Measurements from ENCODE around the gene SUOX. TPM values are rescaled to one million over a fixed set of nuclear protein-coding genes. Genes with fewer than 3 reads are reported as not detected.

SUOX gene
- total RNA-seq, 2 donors from 2014 or later: 10.6 to 20.8 TPM

GRCh38 chr12:55970775-55971174, 26.3 kb upstream of the SUOX start:
- H3K4me1 ChIP-seq: peaks cover 35% of the 10 kb centered on the region
- no peaks in the 10 kb centered on the region for H3K27me3 ChIP-seq
- intact Hi-C loops (cut with DNase I): no loop called here
- no peaks in the 10 kb centered on the region for H3K9me3 ChIP-seq
- 87 to 96% methylated on average over 7 of the region's 7 CpGs for WGBS, 2 donors
- ATAC-seq (no peak), DNase-seq (no peak)
- H3K36me3 ChIP-seq (replicated peaks in 1 of 2; ENCODE audit: insufficient read depth in 1 of 2, low read depth in 2 of 2): no peaks in the 10 kb centered on the region
- H3K27ac ChIP-seq: no peak overlapping the region
- TF ChIP-seq, protein P1, sequence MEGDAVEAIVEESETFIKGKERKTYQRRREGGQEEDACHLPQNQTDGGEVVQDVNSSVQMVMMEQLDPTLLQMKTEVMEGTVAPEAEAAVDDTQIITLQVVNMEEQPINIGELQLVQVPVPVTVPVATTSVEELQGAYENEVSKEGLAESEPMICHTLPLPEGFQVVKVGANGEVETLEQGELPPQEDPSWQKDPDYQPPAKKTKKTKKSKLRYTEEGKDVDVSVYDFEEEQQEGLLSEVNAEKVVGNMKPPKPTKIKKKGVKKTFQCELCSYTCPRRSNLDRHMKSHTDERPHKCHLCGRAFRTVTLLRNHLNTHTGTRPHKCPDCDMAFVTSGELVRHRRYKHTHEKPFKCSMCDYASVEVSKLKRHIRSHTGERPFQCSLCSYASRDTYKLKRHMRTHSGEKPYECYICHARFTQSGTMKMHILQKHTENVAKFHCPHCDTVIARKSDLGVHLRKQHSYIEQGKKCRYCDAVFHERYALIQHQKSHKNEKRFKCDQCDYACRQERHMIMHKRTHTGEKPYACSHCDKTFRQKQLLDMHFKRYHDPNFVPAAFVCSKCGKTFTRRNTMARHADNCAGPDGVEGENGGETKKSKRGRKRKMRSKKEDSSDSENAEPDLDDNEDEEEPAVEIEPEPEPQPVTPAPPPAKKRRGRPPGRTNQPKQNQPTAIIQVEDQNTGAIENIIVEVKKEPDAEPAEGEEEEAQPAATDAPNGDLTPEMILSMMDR (IDR thresholded peaks at IDR 0.05): no peak
- no peak for TF ChIP-seq POLR2A (IDR thresholded peaks at IDR 0.05)
- no peak overlapping the region for H3K4me3 ChIP-seq

GRCh38 chr12:55972042-55972441, 25.0 kb upstream of the SUOX start:
- no peak overlapping the region for H3K4me3 ChIP-seq
- no peak for ATAC-seq

DNA sequence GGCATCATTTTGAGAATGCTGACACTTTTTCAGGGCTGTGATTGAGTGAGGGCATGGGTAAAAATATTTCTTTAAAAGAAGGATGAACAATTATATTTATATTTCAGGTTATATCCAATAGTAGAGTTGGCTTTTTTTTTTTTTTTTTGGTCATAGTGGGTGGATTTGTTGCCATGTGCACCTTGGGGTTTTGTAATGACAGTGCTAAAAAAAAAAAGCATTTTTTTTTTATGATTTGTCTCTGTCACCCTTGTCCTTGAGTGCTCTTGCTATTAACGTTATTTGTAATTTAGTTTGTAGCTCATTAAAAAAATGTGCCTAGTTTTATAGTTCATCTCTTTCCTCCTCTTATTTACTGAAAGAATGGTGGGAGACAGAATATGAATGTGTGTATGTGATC, 24.6 kb upstream of the SUOX start:
- Histone ChIP-seq H3K9me3 (no peaks in the 10 kb centered on the region), H3K27me3 (no peaks in the 10 kb centered on the region), H3K4me3 (peak overlapping the region in 1 of 2 donors; percentile 15), H3K36me3 (replicated peaks in 1 of 2; ENCODE audit: insufficient read depth in 1 of 2, low read depth in 2 of 2) (peaks cover 0 to under 1% of the 10 kb centered on the region in 2 donors), H3K4me1 (peaks cover 30% of the 10 kb centered on the region), H3K27ac (peak overlapping the region; percentile 77 to 95 (median 84))
- WGBS, 2 donors: 0 to 9% methylated on average over 1 of the region's 1 CpG
- ATAC-seq: no peak
- TF ChIP-seq, protein P1 (IDR thresholded peaks at IDR 0.05): no peak
- no peak for TF ChIP-seq POLR2A (IDR thresholded peaks at IDR 0.05)
- intact Hi-C loops (cut with DNase I): no loop called here
- no peak for DNase-seq

More at GRCh38 chr12:55972042-55972441, 25.0 kb upstream of the SUOX start:
- Histone ChIP-seq H3K4me1 (peaks cover 35% of the 10 kb centered on the region), H3K27me3 (no peaks in the 10 kb centered on the region), H3K9me3 (no peaks in the 10 kb centered on the region), H3K36me3 (replicated peaks in 1 of 2; ENCODE audit: insufficient read depth in 1 of 2, low read depth in 2 of 2) (no peaks in the 10 kb centered on the region), H3K27ac (peak overlapping the region in 3 of 4 donors; percentile 78 to 95 (median 89))
- WGBS, 2 donors: 42 to 60% methylated on average over 3 of the region's 3 CpGs
- TF ChIP-seq, protein P1 (IDR thresholded peaks at IDR 0.05): no peak
- TF ChIP-seq POLR2A (IDR thresholded peaks at IDR 0.05): no peak
- intact Hi-C loops (cut with DNase I): no loop called here
- peak in 1 of 4 donors; percentile 12 for DNase-seq

GRCh38 chr12:55972911-55973598, 24.0 kb upstream of the SUOX start:
- WGBS, 2 donors: 0% methylated on average over 18 of the region's 18 CpGs
- TF ChIP-seq, protein P1 (IDR thresholded peaks at IDR 0.05): no peak
- peak in 1 of 3 donors; percentile 8 for TF ChIP-seq POLR2A (IDR thresholded peaks at IDR 0.05)
- Histone ChIP-seq H3K9me3 (no peaks in the 10 kb centered on the region), H3K4me1 (peaks cover 27% of the 10 kb centered on the region), H3K36me3 (replicated peaks in 1 of 2; ENCODE audit: insufficient read depth in 1 of 2, low read depth in 2 of 2) (peaks cover 0 to 2% of the 10 kb centered on the region in 2 donors), H3K4me3 (peak overlapping the region; percentile 15 to 17), H3K27ac (peak overlapping the region; percentile 77 to 95 (median 84)), H3K27me3 (no peaks in the 10 kb centered on the region)
- intact Hi-C loops (cut with DNase I): no loop called here
- ATAC-seq (no peak), DNase-seq (no peak)

Data from body of pancreas (tissue), 4 donors.